ENCODE measurements around the gene DGCR2.

- no peak for TF ChIP-seq CTCF (IDR thresholded peaks at IDR 0.05)
- no peak for TF ChIP-seq EZH2 (IDR thresholded peaks at IDR 0.05)
Measured at GRCh38 chr22:19113429-19113828, 8.8 kb downstream of the DGCR2 start.
